ENCODE data around the gene NUPR1.
"Not testable (repeated sequence)": the region's sequence is repeated elsewhere in the genome, so short reads cannot be mapped to it uniquely, and the experiment has no call there.

Gene NUPR1

DNA sequence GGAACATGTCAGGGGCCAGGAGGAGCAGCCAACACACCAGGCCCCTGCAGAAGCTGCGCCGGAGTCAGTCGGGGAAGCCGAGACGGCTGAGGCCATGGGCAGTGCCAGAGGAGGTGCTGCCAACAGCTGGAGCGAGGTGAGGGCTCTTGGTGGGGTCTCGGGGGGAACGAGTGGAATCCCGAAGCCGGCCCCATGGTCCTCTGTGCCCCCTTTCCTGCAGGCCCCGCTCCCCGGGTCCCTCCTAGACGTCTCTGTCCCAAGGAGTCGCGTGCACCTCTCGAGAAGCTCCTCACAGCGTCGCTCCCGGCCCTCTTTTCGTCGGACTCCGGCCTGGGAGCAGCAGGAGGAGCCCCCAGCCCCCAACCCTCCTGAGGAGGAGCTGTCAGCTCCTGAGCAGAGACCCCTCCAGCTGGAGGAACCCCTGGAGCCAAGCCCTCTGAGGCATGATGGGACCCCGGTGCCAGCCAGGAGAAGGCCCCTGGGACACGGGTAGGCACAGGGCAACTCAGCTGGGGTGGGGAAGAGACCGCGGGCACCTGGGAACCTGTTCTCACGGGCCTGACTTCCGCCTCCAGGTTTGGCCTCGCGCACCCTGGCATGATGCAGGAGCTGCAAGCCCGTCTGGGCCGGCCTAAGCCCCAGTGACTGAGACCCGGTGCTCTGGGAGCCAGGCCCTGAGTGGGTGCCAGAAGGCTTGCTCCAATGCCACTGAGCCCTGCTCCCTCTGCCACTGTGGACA is 40.7 kb downstream of the NUPR1 start:
- DNase-seq: no peak

DNA sequence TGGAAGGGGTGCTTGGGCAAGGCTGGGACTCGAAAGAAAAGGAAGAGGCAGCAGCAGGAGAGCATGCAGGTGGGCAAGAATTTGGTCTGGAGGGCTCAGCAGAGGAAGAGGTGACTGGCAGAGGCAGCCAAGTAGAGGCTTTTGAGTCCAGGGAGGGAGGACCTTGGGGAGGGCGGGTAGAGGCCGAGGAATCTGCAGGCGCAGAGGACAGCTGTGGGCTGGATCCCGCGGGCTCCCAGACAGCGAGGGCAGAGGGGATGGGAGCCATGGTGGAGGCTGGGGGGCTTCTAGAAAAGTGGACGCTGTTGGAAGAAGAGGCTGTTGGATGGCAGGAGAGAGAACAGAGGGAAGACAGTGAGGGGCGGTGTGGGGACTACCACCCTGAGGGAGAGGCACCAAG is 41.4 kb downstream of the NUPR1 start:
- DNase-seq: no peak

DNA sequence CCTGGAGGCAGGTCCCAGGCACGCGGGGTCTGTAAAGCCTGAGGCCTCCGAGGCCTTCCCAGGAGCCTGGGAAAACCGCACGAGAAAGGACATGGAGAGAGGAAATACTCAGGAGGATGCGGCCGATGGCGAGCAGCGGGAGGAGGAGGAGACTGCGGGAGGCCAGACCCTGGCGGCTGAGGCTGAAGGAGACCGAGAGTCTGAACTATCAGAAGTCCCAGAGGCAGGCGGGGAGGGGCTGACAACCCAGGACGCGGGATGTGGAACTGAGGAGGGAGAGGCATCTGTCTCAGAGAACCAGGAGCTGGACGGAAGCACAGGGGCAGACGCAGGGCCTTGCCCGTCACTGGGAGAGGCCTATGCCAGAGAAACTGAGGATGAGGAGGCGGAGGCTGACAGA is 41.9 kb downstream of the NUPR1 start:
- DNase-seq: no peak

DNA sequence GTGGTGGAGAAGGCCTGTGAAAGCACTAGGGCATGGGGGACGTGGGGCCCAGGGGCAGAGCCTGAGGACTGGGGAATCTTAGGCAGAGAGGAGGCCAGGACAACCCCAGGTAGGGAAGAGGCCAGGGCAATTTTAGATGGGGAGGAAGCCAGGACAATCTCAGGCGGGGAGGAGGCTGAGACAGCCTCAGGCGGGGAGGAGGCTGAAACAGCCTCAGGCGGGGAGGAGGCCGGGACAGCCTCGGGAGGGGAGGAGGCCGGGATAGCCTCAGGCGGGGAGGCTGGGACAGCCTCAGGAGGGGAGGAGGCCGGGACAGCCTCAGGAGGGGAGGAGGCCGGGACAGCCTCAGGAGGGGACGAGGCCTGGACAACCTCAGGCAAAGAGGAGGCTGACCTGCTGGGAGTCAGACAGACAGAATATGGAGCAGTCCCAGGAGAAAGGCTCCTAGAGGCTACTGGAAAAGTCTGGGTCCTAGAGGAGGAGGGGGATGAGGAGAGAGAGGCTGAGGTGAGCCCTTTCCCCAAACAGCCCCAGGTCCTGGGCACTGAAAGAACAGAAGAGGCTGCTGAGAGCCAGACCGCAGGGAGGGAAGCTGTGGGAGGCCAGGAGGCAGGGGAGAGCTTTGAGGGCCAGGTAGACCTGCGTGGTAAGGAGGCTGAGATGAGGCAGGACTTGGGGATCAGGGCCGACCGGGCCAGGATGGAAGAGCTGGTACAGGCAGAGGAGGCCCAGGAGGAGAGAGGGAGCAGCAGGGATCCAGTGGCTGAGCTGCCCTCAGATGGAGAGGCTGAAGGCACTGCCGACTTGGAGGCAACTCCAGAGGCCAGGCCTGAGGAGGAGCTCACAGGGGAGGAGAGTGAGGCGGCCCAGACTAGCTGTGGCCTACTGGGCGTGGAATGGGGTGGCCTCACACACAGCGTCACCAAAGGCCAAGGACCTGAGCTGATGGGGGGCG is 42.7 kb downstream of the NUPR1 start:
- no peak for DNase-seq

DNA sequence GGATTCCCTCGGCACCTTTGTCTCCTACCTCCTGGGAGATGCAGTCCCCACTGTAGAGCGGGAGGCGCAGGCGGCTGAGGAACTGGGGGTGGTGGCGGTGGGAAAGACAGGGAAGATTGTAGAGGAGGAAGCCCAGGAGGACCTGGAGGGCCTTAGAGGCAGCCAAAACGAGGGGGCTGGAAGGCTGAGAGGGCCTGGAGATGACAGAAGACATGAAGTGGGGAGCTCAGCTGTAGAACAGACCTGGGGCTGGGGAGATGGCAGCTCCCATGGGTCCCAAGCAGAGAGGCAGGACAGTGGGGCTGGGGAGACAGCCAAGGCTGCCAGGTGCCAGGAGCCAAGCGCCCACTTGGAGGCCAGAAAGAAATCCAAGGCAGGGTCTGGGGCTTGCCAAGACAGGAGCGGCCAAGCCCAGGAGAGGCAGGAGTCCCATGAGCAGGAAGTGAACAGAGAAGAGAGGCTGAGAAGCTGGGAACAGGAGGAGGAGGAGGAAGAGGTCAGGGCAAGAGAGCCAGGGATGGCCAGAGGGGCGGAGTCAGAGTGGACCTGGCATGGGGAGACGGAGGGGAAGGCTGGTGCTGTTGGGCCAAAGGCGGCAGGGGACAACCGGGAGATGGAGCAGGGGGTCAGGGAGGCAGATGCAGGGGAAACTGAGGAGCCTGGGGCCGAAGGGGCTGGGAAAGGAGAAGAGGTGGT is 43.5 kb downstream of the NUPR1 start:
- DNase-seq: no peak

DNA sequence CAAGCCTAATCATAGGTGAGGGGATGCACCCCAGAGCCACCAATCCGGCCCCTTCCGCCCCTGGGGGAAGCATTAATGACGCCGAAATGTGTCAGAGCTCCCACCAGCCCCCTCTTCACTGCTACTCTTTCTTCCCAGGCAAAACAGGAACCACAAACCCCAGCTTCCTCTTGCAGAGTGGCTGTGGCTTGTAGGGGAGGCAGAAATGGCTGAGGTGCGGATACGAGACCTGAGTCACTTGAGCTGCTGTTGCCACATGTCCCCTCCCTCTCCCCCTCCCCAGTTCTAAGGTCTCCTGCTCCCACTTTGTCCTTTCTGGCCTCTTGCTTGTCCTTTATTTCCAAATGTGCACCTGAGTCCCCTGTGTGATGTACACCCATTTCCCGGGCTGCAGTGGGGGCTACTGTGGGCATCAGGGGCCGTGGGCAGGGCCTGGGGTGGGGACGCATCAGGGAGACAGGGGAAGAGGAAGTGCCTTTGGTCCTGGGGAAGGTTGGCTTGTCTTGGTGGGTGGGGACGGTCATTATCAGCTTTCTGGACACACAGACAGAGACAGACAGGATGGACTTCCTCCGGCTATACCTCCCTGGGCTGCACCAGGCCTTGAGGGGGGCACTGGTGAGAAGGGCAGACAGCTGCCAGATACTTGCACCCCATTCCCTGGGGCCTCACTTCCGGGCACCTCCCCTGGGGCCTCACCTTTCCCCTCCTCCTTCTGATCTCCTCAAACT is 44.5 kb downstream of the NUPR1 start, which contains the start of gene APOBR:
TSS of gene APOBR (plus strand) at position 523 of the 731 bp plus-strand sequence. CDS start at position 562, 39 bp downstream.
- peak; percentile 71 for DNase-seq

DNA sequence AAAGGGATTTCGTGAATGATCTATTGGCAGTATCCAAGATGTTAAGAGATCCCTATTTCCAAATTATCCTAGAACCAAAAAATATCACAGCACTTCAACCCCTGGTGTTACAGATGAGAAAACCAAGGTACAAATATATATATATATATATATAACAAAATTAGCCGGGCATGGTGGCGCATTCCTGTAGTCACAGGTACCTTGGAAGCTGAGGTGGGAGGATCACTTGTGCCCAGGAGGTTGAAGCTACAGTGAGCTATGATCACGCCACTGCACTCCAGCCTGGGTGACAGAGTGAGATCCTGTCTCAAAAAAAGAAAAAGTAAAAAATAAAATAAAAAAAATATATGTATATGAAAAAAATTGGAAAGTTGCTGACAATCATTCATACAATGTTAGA is 46.3 kb downstream of the NUPR1 start:
- no peak for DNase-seq

DNA sequence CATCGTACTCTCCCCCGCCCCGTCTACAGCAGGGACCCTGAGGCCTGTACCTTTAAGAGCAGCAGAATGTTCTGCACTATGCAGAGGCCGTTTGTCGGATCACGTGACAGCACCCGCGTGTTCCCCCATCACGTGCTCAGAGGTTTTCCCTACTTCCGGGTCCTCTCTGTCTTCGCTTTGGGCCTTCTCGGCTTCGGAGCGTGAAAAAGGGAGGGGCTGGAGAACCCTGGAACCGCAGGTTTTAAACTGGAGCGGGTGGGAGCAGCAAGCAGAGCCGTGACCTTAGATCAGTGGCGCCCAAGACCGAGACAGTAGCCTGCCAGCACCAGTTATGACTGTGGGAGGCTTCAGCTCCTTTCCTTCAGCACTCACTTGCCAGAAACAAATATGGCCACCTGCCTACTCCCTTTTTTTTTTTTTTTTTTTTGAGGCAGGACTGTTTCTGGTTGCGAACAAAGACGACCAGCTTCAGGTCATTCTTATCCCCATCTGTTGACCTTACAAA is 46.8 kb downstream of the NUPR1 start, which contains the start of gene CLN3:
TSS of gene CLN3 (minus strand) at position 105 of the 505 bp plus-strand sequence. CDS start 315 bp downstream, outside the sequence.
- DNase-seq: peak; percentile 96

DNA sequence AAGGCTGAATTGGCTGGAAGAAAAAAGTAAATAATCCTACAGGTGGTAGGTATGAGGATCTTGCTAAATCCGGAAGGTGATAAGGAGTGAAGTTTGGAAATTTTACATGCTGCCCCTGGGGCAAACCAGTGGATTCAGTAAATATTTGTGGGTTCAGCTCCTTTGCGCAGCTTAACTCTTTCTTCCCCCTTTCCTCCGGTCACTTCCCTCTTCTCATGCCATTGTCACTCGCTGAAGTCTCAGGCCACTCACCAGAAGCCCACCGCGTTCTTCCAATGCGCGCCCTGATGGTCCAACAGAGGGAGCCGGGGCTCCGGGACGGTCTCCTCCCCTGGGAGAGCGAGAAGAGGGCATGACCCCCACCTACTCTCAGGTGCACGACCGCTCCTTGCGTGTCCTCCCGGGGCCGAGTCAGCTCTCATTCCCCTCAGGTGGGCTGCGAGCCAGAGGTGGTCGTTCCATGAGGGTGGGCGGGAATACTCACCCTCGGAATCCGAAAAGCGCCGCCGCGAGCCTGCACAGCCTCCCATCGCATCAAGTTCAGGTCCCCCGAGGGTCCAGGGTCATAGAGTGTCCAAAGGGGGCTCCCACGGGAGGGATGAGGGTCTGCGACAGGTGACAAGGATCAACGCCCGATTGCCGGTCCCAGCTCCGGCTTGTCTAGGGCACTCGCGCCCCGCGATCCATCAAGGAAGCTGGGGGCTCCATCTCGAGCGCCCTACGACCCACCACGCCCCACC is 47.4 kb downstream of the NUPR1 start:
- DNase-seq: peak; percentile 49

DNA sequence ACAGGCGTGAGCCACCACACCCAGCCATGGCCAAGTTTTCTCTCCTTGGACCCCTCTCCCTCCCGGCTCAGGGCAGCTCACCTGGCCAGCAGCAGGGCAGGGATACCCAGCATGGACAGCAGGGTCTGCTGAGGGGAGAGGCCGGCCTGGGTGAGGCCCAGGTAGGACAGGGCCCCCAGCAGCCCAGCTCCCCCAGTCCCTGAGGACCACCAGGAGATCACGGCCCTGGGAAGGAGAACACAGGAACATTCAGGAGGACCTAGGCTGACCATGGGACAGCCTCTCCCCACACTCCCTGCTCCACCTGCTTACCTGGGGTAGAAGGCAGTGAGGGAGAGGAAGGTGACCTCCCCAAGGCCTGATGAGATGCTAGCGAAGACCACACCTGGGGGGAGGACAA is 52.5 kb downstream of the NUPR1 start:
- DNase-seq: no peak

DNA sequence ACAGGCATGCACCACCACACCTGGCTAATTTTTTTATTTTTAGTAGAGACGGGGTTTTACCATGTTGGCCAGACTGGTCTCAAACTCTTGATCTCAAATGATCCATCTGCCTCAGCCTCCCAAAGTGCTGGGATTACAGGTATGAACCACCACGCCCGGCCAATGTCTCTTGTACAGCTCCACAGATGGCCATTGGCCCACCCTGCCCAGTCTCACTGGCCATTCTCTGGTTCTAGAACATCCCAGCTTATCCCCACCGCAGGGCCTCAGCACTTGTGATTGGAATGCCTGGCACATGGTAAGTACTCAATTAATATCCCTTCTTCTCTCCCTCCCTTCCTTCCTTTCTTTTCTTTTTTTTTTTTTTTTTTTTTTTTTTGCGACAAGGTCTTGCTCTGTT is 55.4 kb downstream of the NUPR1 start:
- DNase-seq: not testable (repeated sequence)
